GM21737 (cell line): ENCODE data around the gene MRM2.

Experiments used
- ATAC-seq: cut with Tn5 transposase; IDR thresholded peaks from one replicate; pipeline ENCODE4 v1.9.1; 2021; ENCODE audit warnings: mild to moderate bottlenecking, moderate library complexity; ENCODE audit not compliant: unreplicated experiment

MRM2 gene

GRCh38 chr7:2208712-2209111, 33.3 kb downstream of the MRM2 start:
- ATAC-seq: no peak

DNA sequence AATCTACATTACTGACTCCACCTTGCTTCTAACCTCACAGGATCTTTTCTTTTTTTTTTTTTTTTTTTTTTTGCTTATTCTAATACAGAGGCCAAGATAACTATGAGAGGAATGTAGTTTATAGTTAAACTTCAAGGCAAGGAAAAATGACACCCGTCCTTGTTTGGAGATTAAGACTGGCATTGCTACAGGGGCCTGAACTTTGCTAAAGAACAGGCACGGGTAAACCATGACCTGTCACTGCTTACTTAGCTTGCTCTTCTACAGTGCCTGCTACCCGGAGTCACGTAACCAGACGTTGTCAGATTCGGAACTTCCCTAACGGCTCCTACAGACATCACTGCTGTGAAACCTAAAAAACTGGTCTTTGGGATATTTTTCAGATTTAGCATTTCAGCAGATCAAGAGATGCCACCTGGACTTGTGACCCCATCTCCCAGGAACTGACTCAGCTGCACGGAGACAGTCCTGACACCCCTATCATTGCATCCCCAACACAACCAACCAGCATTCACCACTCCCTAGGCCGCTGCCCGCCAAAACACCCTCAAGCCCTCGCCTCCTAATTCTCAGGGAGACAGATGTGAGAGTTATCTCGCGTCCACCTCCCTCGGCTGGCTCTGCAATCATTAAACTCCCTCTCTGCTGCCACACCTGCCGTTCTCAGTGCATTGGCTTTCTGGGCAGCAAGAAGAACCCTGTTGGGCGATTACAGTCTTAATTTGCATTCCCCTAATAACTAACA, 36.8 kb downstream of the MRM2 start:
- ATAC-seq: no peak

- ATAC-seq: no peak
These were observed 37.6 kb downstream of the MRM2 start for GRCh38 chr7:2204446-2204845.

DNA sequence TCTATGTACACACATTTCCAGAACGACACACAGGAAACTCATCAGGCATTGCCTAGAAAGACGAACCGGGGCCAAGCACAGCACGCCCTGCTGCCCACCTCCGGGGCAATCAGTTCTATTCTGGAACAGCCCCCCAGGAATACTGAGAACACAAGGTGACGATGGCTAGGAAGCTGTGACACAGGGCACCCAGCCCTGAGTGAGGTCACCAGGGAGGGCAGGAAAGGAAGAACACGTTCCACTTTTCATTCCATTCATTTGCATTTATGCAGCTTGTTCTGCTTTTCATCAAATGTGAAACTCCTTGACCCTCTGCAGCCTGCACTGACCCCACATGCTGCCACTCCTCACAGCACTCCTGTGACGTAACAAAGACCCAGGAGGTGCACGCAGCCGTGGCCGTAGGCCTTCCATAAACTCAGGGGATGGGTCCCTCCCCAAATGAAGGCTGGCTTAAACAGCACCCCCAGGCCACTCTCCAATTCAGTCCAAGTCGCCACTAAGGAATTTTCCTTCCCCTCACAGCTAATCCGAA, 38.2 kb downstream of the MRM2 start:
- ATAC-seq: no peak

DNA sequence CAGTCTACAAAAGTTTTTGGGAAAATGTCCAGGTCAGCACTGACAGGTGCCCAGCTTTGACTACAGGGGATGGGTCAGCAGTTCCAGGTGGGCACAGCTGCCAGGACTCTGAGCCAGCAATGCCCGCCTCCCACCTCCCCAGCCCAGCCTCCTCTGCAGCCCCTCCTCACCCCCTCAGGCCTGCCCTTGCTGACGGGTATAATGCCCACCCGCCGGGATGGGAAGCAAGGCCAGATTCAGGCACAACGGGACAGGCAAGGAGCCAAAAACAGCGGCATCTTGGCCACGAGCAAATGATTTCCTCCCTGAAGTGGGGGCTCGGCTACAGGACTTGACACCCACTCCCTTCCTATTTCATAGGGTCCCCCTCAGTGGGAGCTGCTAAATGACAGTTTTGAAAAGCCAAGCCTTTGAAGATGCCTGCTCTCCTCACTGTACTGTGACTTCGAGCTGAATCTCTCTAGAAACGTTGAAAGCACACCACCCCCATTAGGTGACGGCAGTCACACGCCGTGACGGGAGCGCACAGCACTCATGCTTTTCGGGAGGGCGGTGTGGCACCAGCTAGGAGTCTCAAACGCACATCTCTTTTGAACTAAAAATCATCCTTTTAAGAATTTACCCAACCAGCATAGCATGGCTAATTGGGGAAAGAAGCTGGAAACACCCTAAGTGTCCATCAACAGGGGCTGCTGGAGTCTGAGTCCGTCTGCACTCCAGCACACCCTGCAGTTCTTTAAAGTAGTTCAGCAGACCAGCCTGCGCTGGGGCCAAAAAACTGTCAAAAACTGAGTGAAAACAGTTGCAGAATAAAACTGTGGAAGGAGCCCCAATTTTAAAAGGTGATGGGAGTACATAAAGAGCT, 38.9 kb downstream of the MRM2 start:
- ATAC-seq: no peak

GRCh38 chr7:2202361-2202761, 39.6 kb downstream of the MRM2 start:
- ATAC-seq: no peak

GRCh38 chr7:2201686-2202360, 40.2 kb downstream of the MRM2 start:
- ATAC-seq: no peak

- ATAC-seq: no peak
These were observed 40.9 kb downstream of the MRM2 start for GRCh38 chr7:2201128-2201527.

GRCh38 chr7:2200584-2200980, 41.4 kb downstream of the MRM2 start:
- ATAC-seq: no peak

GRCh38 chr7:2199956-2200583, 41.9 kb downstream of the MRM2 start:
- no peak for ATAC-seq

DNA sequence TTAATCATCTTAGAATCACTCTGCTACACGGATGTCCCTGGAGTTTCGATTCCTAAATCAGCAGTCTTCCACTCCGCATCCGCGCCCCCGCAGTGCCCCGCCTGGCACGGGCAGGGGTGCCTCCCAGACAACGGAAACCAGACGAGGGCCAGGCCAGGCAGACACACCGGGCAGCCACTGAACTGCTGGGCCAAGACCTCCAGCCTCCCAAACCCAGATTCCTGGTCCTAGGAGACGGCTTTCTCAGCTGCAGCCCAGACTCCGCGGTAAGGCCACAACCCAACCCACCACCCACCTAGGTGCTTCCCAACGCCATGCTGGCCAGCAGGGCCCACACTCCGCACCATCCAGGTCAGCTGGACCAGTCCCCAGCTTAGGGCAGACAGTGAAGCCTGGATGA, 42.5 kb downstream of the MRM2 start:
- no peak for ATAC-seq

- no peak for ATAC-seq
These were observed 43.2 kb downstream of the MRM2 start for GRCh38 chr7:2198760-2199159.

- ATAC-seq: no peak
These were observed 43.8 kb downstream of the MRM2 start for GRCh38 chr7:2198206-2198605.

DNA sequence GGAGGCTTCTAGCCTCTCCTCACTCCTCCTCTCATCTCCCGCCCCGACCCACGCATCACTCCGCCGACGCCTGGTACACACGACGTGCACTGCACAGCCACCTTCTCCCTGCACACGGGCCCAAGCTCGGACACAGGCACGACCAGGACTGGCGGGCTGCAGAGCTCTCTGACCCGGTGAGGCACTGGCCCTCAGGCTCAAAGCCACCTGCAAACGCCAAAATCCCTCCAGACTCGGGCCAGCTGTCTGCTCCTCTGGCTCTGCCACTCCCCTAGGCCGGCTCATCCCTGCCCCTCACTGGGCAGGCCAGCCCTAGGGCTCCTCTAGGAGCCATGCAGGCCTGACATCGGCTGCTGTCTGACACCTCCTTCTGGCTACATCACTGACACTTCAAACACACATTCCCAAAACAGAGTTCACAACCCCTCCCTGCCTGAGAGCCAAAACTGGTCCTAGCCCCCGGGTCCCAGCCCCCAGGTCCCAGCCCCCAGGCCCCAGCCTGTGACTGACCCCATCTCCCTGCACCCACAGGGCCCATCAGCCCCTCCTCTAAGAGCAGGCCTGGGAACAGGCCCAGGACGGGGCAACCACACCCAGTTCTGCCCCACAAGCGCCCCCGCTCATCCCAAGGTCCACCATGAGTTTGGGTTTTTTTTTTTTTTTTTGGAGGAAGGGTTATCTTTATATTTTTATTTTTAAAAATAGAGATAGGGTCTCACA, 44.4 kb downstream of the MRM2 start:
- no peak for ATAC-seq

DNA sequence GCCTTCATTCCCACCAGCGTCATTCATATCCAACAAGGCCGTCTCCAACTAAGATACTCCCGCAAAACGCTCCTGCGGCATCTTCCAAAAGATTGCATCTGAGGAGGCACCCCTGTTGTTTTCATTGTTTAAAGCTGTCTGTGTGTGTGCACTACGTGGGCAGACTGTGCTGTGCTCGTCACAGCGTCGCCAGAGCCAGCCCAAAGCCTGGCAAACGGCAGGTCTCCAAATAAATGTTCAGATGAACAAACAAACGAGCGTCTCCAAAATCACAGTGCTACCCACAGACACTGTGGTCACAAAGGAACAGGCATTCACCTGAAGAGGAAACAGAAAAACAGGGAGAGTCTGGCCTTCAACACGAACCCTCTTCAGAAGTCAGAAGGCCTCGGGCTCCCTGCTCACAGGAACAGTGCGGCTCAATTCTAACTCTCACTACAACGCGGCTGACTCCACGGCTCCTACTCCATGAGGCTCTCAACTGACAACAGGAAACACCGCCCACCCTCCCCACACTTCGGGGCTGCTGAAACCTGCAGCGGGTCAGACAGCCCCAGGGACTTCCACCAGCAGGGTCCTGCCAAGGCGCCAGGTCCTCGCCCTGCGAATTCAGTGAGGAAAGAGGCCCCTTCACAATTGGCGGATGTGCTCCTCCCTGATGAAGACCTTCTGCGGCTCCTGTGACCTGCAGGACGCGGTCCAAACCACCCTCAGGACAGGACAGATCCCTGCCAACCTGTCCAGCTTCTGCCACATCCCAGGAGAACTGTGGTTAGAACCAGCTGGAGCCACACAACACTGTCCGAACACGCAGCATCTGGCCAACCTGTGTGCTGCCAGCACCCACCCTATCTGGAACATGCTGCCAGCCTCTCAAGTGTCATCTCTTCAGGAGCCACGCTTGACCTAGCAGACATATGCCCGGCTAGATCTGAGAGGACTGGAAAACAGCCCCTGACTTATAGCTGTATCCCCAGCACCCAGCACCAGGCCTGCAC, 45.3 kb downstream of the MRM2 start:
- ATAC-seq: no peak

GRCh38 chr7:2195400-2196246, 46.4 kb downstream of the MRM2 start:
- no peak for ATAC-seq

DNA sequence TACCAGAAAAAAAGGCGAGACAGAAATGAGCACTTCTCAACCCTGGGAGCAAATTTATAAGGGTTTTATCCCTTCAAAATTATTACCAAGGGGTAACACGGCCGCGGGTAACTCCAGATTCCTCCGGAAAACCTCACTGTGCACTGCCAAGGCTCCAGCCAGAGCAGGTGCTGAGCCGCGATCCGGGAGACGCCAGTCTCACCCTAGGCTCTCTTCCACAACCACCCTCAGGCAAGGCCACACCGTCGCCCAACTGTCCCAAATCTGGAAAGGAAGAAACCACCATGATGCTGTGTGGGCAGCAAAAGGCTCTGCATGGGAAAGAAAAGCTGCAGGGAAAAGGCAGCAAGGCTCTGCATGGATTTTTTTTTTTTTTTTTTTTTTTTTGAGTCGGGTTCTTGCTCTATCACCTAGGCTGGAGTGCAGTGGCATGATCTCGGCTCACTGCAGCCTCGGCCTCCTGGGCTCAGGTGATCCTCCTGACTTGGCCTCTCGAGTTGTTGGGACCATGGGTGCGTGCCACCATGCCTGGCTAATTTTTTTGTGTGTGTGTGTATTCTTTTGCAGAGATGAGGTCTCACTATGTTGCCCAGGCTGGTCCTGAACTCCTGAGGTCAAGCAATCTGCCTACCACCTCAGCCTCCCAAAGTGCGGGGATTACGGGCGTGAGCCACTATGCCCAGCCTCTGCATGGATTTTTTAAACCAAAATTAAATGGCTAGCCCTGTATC, 48.3 kb downstream of the MRM2 start:
- ATAC-seq: no peak
